H54 (cell line): ENCODE results near the gene HPCAL1.
A peak's percentile ranks its signal among the peaks of the same experiment; 100 is the strongest.
"Not testable (repeated sequence)": the region's sequence is repeated elsewhere in the genome, so short reads cannot be mapped to it uniquely, and the experiment has no call there.

ENCODE experiments used
- DNase-seq: peaks from one replicate; pipeline ENCODE4 v3.0.0; 2011; ENCODE audit warnings: low spot score, mixed read lengths; ENCODE audit not compliant: insufficient read length
- FAIRE-seq: peaks from 3 replicates; lab custom pipeline; 2011; peaks lifted over from hg19 to GRCh38; lab: Jason Lieb, UNC
- POLR2A ChIP-seq: IDR thresholded peaks from 2 replicates; pipeline ENCODE4 v1.6.1; 2011; ENCODE audit warnings: low read depth, mild to moderate bottlenecking, low read length

The HPCAL1 gene

GRCh38 chr2:10302479-10303180, at the start of gene HPCAL1:
HPCAL1 (plus strand) TSS chr2:10302904; CDS start chr2:10419758, 116,854 bp downstream.
- TF ChIP-seq POLR2A = peak; percentile 90
- no peak for FAIRE-seq
- DNase-seq = peak; percentile 84

DNA sequence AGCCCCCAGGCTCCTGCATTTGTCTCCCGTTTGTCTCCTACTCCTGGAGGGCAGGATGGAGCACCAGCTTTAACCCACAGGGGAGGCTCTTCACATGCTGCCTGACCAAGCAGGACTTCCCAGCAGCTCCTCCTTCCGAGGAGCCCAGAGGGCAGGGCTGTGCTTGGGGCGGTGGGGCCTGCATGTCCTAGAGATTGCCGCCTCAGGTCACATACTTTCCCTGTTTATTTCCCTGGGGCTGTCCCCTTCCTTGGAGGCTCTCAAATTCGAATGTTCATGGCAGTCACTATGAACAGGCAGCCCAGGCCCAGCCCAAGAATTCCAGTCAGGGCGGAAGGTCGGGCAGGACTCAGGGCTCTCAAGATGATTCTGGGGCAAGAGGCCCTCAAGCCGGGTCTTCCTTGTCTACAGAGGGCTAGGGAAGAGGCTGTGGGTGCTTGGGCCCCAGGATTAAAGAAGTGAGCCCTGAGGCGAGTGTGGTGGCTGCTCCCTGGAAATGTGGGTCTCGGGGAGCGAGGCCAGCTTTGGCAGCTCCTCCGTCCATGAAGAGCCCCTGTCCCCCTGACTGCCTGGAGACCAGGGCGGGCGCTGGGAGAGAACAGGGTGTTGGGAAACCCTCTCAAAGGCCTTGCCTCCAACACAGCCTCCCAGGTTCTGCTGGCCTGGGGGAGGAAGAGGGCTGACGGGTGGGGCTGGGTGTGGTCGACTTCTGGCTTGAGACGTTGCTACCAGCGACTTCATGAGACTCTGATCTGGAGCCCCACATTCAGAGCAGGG, 48.9 kb upstream of the HPCAL1 start:
- FAIRE-seq (no peak), DNase-seq (no peak)
- no peak for TF ChIP-seq POLR2A

DNA sequence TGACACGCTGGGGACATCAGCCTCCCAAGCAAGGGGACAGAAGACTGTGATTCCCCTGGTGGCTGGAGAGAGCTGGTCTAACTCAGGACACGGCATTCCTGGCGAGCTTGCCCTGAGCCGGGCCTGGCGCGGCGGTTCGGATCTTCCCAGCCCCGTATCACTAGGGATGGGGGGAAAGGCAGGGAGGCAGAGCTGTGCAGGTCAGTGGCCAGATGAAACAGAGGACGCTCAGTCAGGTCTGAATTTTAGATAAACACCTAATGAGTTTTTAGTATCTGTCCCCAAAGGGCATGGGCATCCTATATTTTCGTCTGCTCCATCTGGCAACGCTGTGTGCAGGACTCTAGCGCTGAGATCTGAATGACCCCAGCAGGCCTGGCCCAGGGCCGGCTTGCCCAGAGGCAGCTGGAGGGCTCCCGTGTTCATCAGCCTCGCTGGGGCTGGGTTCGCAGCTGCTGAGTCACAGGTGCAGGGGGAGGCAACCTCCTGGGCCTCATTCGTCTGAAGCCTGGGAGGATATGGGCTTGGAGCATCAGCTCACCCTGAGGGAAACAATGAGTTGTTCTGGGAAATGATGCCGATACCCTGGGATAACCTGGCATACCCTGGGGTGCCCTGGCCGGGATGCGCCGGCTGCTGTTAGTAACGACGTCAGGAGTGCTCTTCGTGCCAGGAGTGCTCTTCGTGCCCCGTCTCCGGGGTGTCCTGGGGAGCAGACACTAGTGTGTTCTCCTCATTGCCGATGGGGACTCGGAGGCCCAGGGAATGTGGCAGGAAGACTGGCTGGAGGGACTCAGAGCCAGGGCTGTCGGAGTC, 48.1 kb upstream of the HPCAL1 start:
- TF ChIP-seq POLR2A = no peak
- FAIRE-seq (peak; percentile 88), DNase-seq (peak; percentile 97)

DNA sequence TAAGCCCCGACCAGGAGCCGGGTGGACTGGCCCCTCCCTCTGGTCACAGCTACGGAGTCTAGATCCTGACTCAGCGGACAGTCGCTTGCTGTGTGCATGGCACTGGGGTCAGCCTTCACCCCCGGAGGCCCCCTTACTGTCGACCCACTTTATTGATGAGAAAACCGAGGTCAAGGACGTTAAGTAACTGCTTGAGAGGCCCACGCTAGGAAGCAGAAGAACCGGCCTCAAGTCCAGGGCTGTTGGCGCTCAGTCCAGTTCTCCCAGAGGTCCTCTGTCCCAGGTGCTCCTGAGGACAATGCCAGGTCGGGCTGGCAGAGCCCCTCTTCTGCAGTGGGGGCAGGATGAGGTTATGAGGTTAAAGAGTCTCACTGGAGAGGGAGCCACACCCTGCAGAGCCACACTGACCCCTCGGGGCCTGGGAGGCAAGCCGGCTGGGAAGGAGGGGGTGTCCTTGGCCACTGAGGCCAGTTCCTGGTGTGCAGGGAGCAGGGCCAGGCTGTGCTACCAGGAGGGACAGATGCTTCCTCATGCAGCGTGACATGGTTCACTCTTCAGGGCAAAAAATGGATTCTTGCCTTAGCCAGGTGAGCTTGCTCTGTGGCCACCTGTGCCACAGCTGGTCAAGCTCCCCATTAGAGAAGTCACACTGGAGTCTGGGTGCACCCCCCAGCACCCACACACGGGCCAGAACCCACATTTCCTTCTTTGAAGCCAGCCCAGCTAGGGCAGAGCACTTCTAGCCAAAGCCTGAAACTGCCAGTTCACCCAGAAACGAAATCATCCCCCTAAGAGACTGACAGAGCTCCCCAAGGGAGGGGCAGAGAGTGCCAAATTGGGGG, 47.3 kb upstream of the HPCAL1 start:
- no peak for FAIRE-seq
- no peak for TF ChIP-seq POLR2A
- no peak for DNase-seq

- no peak for TF ChIP-seq POLR2A
- no peak for DNase-seq
- no peak for FAIRE-seq
Measured at GRCh38 chr2:10256031-10256514, 46.6 kb upstream of the HPCAL1 start.

- DNase-seq (no peak), FAIRE-seq (no peak)
- TF ChIP-seq POLR2A = no peak
Measured at GRCh38 chr2:10256515-10257031, 46.1 kb upstream of the HPCAL1 start.

- no peak for TF ChIP-seq POLR2A
- DNase-seq = no peak
- FAIRE-seq = no peak
Measured at GRCh38 chr2:10257036-10257435, 45.7 kb upstream of the HPCAL1 start.

DNA sequence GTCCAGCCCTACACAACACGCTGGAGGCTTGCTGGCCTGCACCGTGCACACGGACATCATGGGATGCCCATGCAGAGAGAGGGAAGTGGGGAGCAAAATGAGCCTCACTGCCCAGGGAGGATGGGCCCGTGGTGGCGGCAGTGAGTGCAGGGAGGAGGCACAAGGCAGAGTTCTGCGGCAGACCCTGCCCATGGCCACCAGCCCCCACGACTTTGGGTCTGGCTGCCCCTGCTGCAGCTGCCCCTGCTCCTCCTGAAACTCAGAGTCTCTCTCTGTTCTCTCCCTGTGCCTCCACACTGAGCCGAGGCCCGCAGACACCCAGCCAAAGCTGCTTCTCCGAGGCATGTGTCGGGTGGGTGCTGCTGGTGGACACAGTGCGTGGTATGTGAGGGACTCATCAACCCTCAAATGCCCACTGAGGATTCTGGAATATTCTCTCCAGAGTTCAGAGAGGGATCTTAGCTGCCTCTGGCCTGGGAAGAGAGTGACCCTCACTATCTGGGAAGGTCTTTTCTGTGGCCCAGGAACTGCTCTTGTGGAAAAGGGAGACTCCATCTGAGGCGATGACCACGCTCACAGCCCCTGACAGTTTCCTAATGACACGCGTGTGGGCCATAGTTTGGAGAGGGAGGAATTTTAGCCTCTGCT, 45.1 kb upstream of the HPCAL1 start:
- FAIRE-seq (no peak), DNase-seq (no peak)
- TF ChIP-seq POLR2A = no peak

DNA sequence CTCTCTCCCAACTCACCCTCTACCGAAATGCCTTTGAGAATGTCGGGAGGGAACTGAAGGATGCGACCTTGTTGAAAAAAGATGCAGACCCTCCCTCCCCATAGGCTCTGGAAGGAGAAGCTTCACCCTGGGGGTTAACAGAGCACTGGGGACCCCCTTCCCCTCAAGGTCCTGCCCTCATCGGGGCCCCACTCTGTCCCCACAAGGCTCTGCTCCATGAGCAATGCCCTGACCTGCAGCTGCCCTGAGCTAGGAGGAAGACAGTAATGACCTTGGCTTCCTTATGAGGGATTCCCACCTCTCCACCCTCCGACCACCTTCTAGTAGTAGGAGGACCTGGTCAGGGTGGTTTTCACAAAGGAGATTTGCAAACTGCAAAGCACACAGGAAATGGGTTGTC, 44.4 kb upstream of the HPCAL1 start:
- FAIRE-seq (no peak), DNase-seq (no peak)
- TF ChIP-seq POLR2A = no peak

GRCh38 chr2:10258726-10259125, 44.0 kb upstream of the HPCAL1 start:
- DNase-seq = no peak
- FAIRE-seq = no peak
- no peak for TF ChIP-seq POLR2A

DNA sequence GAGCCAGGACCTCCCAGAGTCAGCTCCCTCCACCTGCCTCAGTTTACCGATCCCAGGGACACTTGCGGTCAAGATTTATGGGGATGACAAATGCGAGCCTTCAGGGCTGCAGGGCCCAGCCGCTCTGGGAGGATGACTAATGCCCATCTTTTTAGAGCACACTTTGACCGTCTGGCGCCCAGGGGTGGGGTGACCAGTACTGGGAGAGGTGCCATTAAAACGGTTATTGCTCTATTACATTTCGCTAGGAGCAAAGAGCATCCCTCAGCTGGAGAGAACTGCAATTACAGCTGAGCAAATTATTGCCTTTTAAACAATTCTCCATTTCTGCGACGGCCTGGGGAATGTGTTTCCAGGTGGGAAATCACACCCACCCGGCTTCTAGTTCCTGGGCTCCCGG, 42.6 kb upstream of the HPCAL1 start:
- DNase-seq (peak; percentile 92), FAIRE-seq (peak; percentile 89)
- no peak for TF ChIP-seq POLR2A

DNA sequence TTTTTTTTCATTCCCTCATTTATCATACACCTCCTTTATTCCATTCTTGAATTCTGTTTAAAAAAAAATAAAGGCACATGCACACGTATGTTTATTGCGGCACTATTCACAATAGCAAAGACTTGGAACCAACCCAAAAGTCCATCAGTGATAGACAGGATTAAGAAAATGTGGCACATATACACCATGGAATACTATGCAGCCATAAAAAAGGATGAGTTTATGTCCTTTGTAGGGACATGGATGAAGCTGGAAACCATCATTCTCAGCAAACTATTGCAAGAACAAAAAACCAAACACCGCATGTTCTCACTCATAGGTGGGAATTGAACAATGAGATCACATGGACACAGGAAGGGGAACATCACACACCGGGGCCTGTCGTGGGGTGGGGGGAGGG, 39.2 kb upstream of the HPCAL1 start:
- DNase-seq, FAIRE-seq: not testable (repeated sequence)
